Measurements from ENCODE around the gene NAXE. TPM values are rescaled to one million over a fixed set of nuclear protein-coding genes. Genes with fewer than 3 reads are reported as not detected.

Gene NAXE
- total and polyA plus RNA-seq, 2 of the 13 experiments (the other 11 are each of a cell fraction or from before 2014, with no cell fraction given): 39.4 to 59.4 TPM

- TF ChIP-seq, protein P1, sequence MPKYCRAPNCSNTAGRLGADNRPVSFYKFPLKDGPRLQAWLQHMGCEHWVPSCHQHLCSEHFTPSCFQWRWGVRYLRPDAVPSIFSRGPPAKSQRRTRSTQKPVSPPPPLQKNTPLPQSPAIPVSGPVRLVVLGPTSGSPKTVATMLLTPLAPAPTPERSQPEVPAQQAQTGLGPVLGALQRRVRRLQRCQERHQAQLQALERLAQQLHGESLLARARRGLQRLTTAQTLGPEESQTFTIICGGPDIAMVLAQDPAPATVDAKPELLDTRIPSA (CRISPR knock-in tag; IDR thresholded peaks at IDR 0.05; ENCODE audit: borderline replicate concordance): 0 out of 2 replicates have a peak, but pooled peaks have one; percentile 45
- 0 out of 2 replicates have a peak, but pooled peaks have one; percentile 24 for TF ChIP-seq ARNT2 (CRISPR knock-in tag; IDR thresholded peaks at IDR 0.05; ENCODE audit: low read depth)
- 0 out of 2 replicates have a peak, but pooled peaks have one; percentile 23 for TF ChIP-seq MEIS2 (CRISPR knock-in tag; IDR thresholded peaks at IDR 0.05)
- 0 out of 2 replicates have a peak, but pooled peaks have one; percentile 12 for TF ChIP-seq TFE3 (CRISPR knock-in tag; IDR thresholded peaks at IDR 0.05)
- 0 out of 2 replicates have a peak, but pooled peaks have one; percentile 34 for TF ChIP-seq ZIK1 (CRISPR knock-in tag; IDR thresholded peaks at IDR 0.05; ENCODE audit: borderline replicate concordance, low read depth)
- TF ChIP-seq HOXA9 (CRISPR knock-in tag; IDR thresholded peaks at IDR 0.05; ENCODE audit: borderline replicate concordance): 0 out of 2 replicates have a peak, but pooled peaks have one; percentile 36
- TF ChIP-seq, protein P2, sequence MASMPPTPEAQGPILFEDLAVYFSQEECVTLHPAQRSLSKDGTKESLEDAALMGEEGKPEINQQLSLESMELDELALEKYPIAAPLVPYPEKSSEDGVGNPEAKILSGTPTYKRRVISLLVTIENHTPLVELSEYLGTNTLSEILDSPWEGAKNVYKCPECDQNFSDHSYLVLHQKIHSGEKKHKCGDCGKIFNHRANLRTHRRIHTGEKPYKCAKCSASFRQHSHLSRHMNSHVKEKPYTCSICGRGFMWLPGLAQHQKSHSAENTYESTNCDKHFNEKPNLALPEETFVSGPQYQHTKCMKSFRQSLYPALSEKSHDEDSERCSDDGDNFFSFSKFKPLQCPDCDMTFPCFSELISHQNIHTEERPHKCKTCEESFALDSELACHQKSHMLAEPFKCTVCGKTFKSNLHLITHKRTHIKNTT (CRISPR knock-in tag; IDR thresholded peaks at IDR 0.05): no peak
- TF ChIP-seq, protein P3, sequence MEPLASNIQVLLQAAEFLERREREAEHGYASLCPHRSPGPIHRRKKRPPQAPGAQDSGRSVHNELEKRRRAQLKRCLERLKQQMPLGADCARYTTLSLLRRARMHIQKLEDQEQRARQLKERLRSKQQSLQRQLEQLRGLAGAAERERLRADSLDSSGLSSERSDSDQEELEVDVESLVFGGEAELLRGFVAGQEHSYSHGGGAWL (CRISPR knock-in tag; IDR thresholded peaks at IDR 0.05): no peak
- TF ChIP-seq, protein P4, sequence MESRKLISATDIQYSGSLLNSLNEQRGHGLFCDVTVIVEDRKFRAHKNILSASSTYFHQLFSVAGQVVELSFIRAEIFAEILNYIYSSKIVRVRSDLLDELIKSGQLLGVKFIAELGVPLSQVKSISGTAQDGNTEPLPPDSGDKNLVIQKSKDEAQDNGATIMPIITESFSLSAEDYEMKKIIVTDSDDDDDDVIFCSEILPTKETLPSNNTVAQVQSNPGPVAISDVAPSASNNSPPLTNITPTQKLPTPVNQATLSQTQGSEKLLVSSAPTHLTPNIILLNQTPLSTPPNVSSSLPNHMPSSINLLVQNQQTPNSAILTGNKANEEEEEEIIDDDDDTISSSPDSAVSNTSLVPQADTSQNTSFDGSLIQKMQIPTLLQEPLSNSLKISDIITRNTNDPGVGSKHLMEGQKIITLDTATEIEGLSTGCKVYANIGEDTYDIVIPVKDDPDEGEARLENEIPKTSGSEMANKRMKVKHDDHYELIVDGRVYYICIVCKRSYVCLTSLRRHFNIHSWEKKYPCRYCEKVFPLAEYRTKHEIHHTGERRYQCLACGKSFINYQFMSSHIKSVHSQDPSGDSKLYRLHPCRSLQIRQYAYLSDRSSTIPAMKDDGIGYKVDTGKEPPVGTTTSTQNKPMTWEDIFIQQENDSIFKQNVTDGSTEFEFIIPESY (CRISPR knock-in tag; IDR thresholded peaks at IDR 0.05): peak; percentile 66
- no peak for TF ChIP-seq ZNF343 (CRISPR knock-in tag; IDR thresholded peaks at IDR 0.05)
- no peak for TF ChIP-seq ZC3H13 (CRISPR knock-in tag; IDR thresholded peaks at IDR 0.05)
- no peak for TF ChIP-seq SRSF4 (IDR thresholded peaks at IDR 0.05; ENCODE audit: low read depth, low read length, poor library complexity, severe bottlenecking)
- TF ChIP-seq DNMT3B (CRISPR knock-in tag; conservative IDR thresholded peaks at IDR 0.05): no peak
- TF ChIP-seq, protein P5, sequence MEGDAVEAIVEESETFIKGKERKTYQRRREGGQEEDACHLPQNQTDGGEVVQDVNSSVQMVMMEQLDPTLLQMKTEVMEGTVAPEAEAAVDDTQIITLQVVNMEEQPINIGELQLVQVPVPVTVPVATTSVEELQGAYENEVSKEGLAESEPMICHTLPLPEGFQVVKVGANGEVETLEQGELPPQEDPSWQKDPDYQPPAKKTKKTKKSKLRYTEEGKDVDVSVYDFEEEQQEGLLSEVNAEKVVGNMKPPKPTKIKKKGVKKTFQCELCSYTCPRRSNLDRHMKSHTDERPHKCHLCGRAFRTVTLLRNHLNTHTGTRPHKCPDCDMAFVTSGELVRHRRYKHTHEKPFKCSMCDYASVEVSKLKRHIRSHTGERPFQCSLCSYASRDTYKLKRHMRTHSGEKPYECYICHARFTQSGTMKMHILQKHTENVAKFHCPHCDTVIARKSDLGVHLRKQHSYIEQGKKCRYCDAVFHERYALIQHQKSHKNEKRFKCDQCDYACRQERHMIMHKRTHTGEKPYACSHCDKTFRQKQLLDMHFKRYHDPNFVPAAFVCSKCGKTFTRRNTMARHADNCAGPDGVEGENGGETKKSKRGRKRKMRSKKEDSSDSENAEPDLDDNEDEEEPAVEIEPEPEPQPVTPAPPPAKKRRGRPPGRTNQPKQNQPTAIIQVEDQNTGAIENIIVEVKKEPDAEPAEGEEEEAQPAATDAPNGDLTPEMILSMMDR (CRISPR knock-in tag; IDR thresholded peaks at IDR 0.05): peak; percentile 54; the same call in 1 of the 2 replicates
- TF ChIP-seq, protein P6, sequence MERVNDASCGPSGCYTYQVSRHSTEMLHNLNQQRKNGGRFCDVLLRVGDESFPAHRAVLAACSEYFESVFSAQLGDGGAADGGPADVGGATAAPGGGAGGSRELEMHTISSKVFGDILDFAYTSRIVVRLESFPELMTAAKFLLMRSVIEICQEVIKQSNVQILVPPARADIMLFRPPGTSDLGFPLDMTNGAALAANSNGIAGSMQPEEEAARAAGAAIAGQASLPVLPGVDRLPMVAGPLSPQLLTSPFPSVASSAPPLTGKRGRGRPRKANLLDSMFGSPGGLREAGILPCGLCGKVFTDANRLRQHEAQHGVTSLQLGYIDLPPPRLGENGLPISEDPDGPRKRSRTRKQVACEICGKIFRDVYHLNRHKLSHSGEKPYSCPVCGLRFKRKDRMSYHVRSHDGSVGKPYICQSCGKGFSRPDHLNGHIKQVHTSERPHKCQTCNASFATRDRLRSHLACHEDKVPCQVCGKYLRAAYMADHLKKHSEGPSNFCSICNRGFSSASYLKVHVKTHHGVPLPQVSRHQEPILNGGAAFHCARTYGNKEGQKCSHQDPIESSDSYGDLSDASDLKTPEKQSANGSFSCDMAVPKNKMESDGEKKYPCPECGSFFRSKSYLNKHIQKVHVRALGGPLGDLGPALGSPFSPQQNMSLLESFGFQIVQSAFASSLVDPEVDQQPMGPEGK (CRISPR knock-in tag; IDR thresholded peaks at IDR 0.05): no peak
Measured at GRCh38 chr1:156623946-156624813, 32.6 kb downstream of the NAXE start (continued).

All from HepG2 (cell line).